VCaP (cell line): ENCODE data around the gene ZFHX3.

Experiments
- H3K27ac ChIP-seq: fragments of 450-650 bp; 2 replicates; pipeline ENCODE4 v1.5.1; 2017
- CTCF ChIP-seq: fragments of 450-650 bp; conservative IDR thresholded peaks from 2 replicates; pipeline ENCODE4 v1.5.1; 2017; ENCODE audit warnings: mild to moderate bottlenecking, moderate library complexity

The ZFHX3 gene

GRCh38 chr16:72852421-72852820, 195.5 kb downstream of the ZFHX3 start:
- TF ChIP-seq CTCF = no peak
- no peak overlapping the region for H3K27ac ChIP-seq

- no peak overlapping the region for H3K27ac ChIP-seq
- no peak for TF ChIP-seq CTCF
These were observed 197.1 kb downstream of the ZFHX3 start for GRCh38 chr16:72850853-72851252.

- no peak overlapping the region for H3K27ac ChIP-seq
- no peak for TF ChIP-seq CTCF
These were observed 197.9 kb downstream of the ZFHX3 start for GRCh38 chr16:72850021-72850420.

- H3K27ac ChIP-seq = peak overlapping the region; percentile 34
- no peak for TF ChIP-seq CTCF
These were observed 198.9 kb downstream of the ZFHX3 start for GRCh38 chr16:72848759-72849664.

- TF ChIP-seq CTCF = no peak
- peak overlapping the region; percentile 34 for H3K27ac ChIP-seq
These were observed 199.9 kb downstream of the ZFHX3 start for GRCh38 chr16:72848028-72848400.

- TF ChIP-seq CTCF = peak; percentile 43; the same call in 1 of the 2 replicates
- no peak overlapping the region for H3K27ac ChIP-seq
These were observed 200.5 kb downstream of the ZFHX3 start for GRCh38 chr16:72847187-72848027.

- no peak for TF ChIP-seq CTCF
- H3K27ac ChIP-seq = no peak overlapping the region
These were observed 201.3 kb downstream of the ZFHX3 start for GRCh38 chr16:72846594-72846993.
